ENCODE measurements around the gene ENOX1.

The ENOX1 gene

DNA sequence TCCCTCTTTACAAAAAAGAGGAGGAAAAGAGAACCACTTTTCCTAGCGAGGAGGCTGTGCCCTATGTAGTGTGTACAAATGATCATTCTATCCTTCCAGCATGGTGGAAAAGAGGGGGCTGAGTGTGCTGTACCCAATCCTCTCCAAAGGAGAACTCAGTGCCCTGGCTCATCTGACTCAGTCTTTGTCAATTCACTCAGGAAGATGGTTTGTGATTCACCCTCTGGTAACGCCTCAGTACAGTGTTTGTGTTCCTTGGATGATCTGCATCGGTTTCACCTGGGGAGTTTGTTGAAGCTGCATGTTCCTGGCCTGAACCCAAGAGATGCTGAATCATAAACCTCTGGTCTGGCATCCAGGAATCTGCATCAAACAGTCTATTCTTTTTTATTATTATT lies 18.3 kb upstream of the ENOX1 start:
- no peaks in the 10 kb centered on the region for H3K4me1 ChIP-seq (ENCODE audit: control insufficient read depth in 5 of 5, insufficient read depth in 5 of 5, low read length in 5 of 5)
- H3K4me3 ChIP-seq (ENCODE audit: low read depth in 1 of 5, low read length in 5 of 5) = no peak overlapping the region
- H3K36me3 ChIP-seq (ENCODE audit: control insufficient read depth in 5 of 5, insufficient read depth in 5 of 5, low read length in 5 of 5) = no peaks in the 10 kb centered on the region
- H3K27me3 ChIP-seq (ENCODE audit: control insufficient read depth in 5 of 5, insufficient read depth in 4 of 5, low read length in 5 of 5) = no peaks in the 10 kb centered on the region
- no peaks in the 10 kb centered on the region for H3K9me3 ChIP-seq (ENCODE audit: control insufficient read depth in 5 of 5, low read length in 5 of 5)
- H3K9ac ChIP-seq (ENCODE audit: low read length in 5 of 5) = no peak overlapping the region
- H3K27ac ChIP-seq (ENCODE audit: low read depth, low read length) = no peak overlapping the region

- Histone ChIP-seq H3K27me3 (ENCODE audit: control insufficient read depth in 5 of 5, insufficient read depth in 4 of 5, low read length in 5 of 5) (no peaks in the 10 kb centered on the region), H3K9me3 (ENCODE audit: control insufficient read depth in 5 of 5, low read length in 5 of 5) (no peaks in the 10 kb centered on the region), H3K4me3 (ENCODE audit: low read depth in 1 of 5, low read length in 5 of 5) (no peak overlapping the region), H3K36me3 (ENCODE audit: control insufficient read depth in 5 of 5, insufficient read depth in 5 of 5, low read length in 5 of 5) (no peaks in the 10 kb centered on the region), H3K4me1 (ENCODE audit: control insufficient read depth in 5 of 5, insufficient read depth in 5 of 5, low read length in 5 of 5) (no peaks in the 10 kb centered on the region), H3K27ac (ENCODE audit: low read depth, low read length) (no peak overlapping the region), H3K9ac (ENCODE audit: low read length in 5 of 5) (no peak overlapping the region)
These were observed 17.8 kb upstream of the ENOX1 start for GRCh38 chr13:43804461-43805070.

DNA sequence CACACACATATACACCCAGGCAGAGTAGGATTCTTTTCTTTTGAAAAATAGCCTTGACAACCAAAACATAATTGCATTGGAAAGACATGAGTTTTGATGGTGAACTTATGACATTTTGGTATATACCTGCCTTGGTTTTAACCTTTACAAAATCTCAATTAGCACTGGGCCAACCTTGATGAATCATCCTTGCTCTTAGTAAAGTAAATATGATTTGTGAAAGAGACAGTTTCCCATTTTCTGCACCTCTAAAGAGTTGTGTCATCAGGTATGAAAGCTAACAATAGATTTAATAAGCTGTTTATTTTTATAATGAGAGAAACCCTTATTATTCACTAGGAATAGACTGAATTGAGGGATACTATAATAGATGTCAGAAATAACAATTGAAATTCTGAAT lies 15.7 kb upstream of the ENOX1 start:
- Histone ChIP-seq H3K9ac (ENCODE audit: low read length in 5 of 5) (no peak overlapping the region), H3K4me1 (ENCODE audit: control insufficient read depth in 5 of 5, insufficient read depth in 5 of 5, low read length in 5 of 5) (no peaks in the 10 kb centered on the region), H3K9me3 (ENCODE audit: control insufficient read depth in 5 of 5, low read length in 5 of 5) (no peaks in the 10 kb centered on the region), H3K27me3 (ENCODE audit: control insufficient read depth in 5 of 5, insufficient read depth in 4 of 5, low read length in 5 of 5) (no peaks in the 10 kb centered on the region), H3K4me3 (ENCODE audit: low read depth in 1 of 5, low read length in 5 of 5) (no peak overlapping the region), H3K27ac (ENCODE audit: low read depth, low read length) (no peak overlapping the region), H3K36me3 (ENCODE audit: control insufficient read depth in 5 of 5, insufficient read depth in 5 of 5, low read length in 5 of 5) (no peaks in the 10 kb centered on the region)

DNA sequence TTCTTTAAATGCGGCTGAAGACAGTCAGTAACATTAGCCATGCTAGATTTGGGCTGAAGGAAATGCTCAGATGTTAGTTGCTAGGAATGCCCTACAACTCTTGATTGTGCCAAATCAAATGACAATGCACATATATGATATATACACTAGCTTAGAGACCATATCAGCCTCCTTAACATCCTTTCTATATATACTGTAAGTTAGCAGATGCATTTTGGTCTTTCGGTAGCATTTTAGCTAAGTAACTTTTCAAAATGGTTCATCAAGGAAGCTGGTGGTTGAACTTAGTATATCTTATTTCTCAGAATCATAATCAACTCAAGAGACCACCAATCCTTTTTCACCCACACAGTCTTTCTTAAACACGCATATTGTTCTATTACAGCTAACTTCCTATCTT lies 14.1 kb upstream of the ENOX1 start:
- no peak overlapping the region for H3K27ac ChIP-seq (ENCODE audit: low read depth, low read length)
- H3K9me3 ChIP-seq (ENCODE audit: control insufficient read depth in 5 of 5, low read length in 5 of 5) = no peaks in the 10 kb centered on the region
- H3K4me1 ChIP-seq (ENCODE audit: control insufficient read depth in 5 of 5, insufficient read depth in 5 of 5, low read length in 5 of 5) = no peaks in the 10 kb centered on the region
- no peak overlapping the region for H3K9ac ChIP-seq (ENCODE audit: low read length in 5 of 5)
- no peak overlapping the region for H3K4me3 ChIP-seq (ENCODE audit: low read depth in 1 of 5, low read length in 5 of 5)
- no peaks in the 10 kb centered on the region for H3K27me3 ChIP-seq (ENCODE audit: control insufficient read depth in 5 of 5, insufficient read depth in 4 of 5, low read length in 5 of 5)
- H3K36me3 ChIP-seq (ENCODE audit: control insufficient read depth in 5 of 5, insufficient read depth in 5 of 5, low read length in 5 of 5) = no peaks in the 10 kb centered on the region

- Histone ChIP-seq H3K4me1 (ENCODE audit: control insufficient read depth in 5 of 5, insufficient read depth in 5 of 5, low read length in 5 of 5) (no peaks in the 10 kb centered on the region), H3K9me3 (ENCODE audit: control insufficient read depth in 5 of 5, low read length in 5 of 5) (no peaks in the 10 kb centered on the region), H3K36me3 (ENCODE audit: control insufficient read depth in 5 of 5, insufficient read depth in 5 of 5, low read length in 5 of 5) (no peaks in the 10 kb centered on the region), H3K9ac (ENCODE audit: low read length in 5 of 5) (no peak overlapping the region), H3K27me3 (ENCODE audit: control insufficient read depth in 5 of 5, insufficient read depth in 4 of 5, low read length in 5 of 5) (no peaks in the 10 kb centered on the region), H3K4me3 (ENCODE audit: low read depth in 1 of 5, low read length in 5 of 5) (no peak overlapping the region), H3K27ac (ENCODE audit: low read depth, low read length) (no peak overlapping the region)
These were observed 12.4 kb upstream of the ENOX1 start for GRCh38 chr13:43799191-43799590.

- H3K27me3 ChIP-seq (ENCODE audit: control insufficient read depth in 5 of 5, insufficient read depth in 4 of 5, low read length in 5 of 5) = no peaks in the 10 kb centered on the region
- H3K4me1 ChIP-seq (ENCODE audit: control insufficient read depth in 5 of 5, insufficient read depth in 5 of 5, low read length in 5 of 5) = no peaks in the 10 kb centered on the region
- no peaks in the 10 kb centered on the region for H3K9me3 ChIP-seq (ENCODE audit: control insufficient read depth in 5 of 5, low read length in 5 of 5)
- H3K36me3 ChIP-seq (ENCODE audit: control insufficient read depth in 5 of 5, insufficient read depth in 5 of 5, low read length in 5 of 5) = no peaks in the 10 kb centered on the region
- H3K4me3 ChIP-seq (ENCODE audit: low read depth in 1 of 5, low read length in 5 of 5) = no peak overlapping the region
- H3K27ac ChIP-seq (ENCODE audit: low read depth, low read length) = no peak overlapping the region
- H3K9ac ChIP-seq (ENCODE audit: low read length in 5 of 5) = no peak overlapping the region
These were observed 11.1 kb upstream of the ENOX1 start for GRCh38 chr13:43797869-43798268.

DNA sequence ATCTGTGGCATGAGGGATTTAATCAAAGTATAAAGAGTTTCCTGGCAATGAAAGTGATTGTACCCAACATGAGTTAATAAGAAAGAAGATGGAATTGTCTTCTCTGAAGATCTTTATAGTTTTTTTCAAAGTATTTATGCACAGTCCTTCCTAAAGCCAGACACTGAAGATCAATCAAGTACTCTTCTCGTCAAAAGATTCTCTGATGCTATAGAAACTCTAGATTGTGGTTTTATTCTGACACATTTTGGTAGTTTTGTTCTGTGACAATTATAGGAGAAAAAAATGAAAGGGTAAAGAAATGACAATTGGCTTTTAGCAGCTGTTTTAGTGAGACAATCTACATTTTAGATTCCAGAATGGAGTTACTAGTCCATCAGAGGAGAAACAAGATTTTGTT lies 10.4 kb upstream of the ENOX1 start:
- Histone ChIP-seq H3K36me3 (ENCODE audit: control insufficient read depth in 5 of 5, insufficient read depth in 5 of 5, low read length in 5 of 5) (no peaks in the 10 kb centered on the region), H3K9ac (ENCODE audit: low read length in 5 of 5) (no peak overlapping the region), H3K27ac (ENCODE audit: low read depth, low read length) (no peak overlapping the region), H3K4me1 (ENCODE audit: control insufficient read depth in 5 of 5, insufficient read depth in 5 of 5, low read length in 5 of 5) (no peaks in the 10 kb centered on the region), H3K4me3 (ENCODE audit: low read depth in 1 of 5, low read length in 5 of 5) (no peak overlapping the region), H3K9me3 (ENCODE audit: control insufficient read depth in 5 of 5, low read length in 5 of 5) (no peaks in the 10 kb centered on the region), H3K27me3 (ENCODE audit: control insufficient read depth in 5 of 5, insufficient read depth in 4 of 5, low read length in 5 of 5) (no peaks in the 10 kb centered on the region)

DNA sequence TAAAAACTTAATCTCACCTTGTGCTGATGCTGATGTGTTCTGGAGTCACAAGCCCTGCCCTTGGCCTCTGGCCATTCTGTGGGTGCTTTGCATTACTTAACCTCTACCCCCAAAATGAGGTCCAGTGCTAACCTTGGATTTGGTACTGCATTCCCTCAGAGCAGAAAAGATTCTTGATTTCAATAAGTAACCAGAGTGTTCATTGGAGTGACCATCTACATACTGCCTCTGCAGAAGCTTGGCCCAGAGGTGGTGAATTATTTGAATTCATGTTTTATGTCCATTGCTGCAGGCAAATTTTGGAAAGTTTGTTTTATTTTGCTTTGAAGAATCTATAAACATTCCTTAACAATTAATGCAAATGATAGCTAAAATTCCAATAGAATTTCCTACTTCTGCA lies 7.6 kb upstream of the ENOX1 start:
- H3K27me3 ChIP-seq (ENCODE audit: control insufficient read depth in 5 of 5, insufficient read depth in 4 of 5, low read length in 5 of 5) = peaks cover 0 to 4% (median 0%) of the 10 kb centered on the region in 5 donors
- no peaks in the 10 kb centered on the region for H3K9me3 ChIP-seq (ENCODE audit: control insufficient read depth in 5 of 5, low read length in 5 of 5)
- no peak overlapping the region for H3K4me3 ChIP-seq (ENCODE audit: low read depth in 1 of 5, low read length in 5 of 5)
- H3K27ac ChIP-seq (ENCODE audit: low read depth, low read length) = no peak overlapping the region
- no peak overlapping the region for H3K9ac ChIP-seq (ENCODE audit: low read length in 5 of 5)
- H3K4me1 ChIP-seq (ENCODE audit: control insufficient read depth in 5 of 5, insufficient read depth in 5 of 5, low read length in 5 of 5) = no peaks in the 10 kb centered on the region
- no peaks in the 10 kb centered on the region for H3K36me3 ChIP-seq (ENCODE audit: control insufficient read depth in 5 of 5, insufficient read depth in 5 of 5, low read length in 5 of 5)

GRCh38 chr13:43792076-43792881 lies 5.5 kb upstream of the ENOX1 start:
- H3K36me3 ChIP-seq (ENCODE audit: control insufficient read depth in 5 of 5, insufficient read depth in 5 of 5, low read length in 5 of 5) = no peaks in the 10 kb centered on the region
- no peak overlapping the region for H3K9ac ChIP-seq (ENCODE audit: low read length in 5 of 5)
- H3K4me1 ChIP-seq (ENCODE audit: control insufficient read depth in 5 of 5, insufficient read depth in 5 of 5, low read length in 5 of 5) = peaks cover 0 to 7% (median 6%) of the 10 kb centered on the region in 5 donors
- no peaks in the 10 kb centered on the region for H3K9me3 ChIP-seq (ENCODE audit: control insufficient read depth in 5 of 5, low read length in 5 of 5)
- no peak overlapping the region for H3K27ac ChIP-seq (ENCODE audit: low read depth, low read length)
- peaks cover 0 to 4% (median 0%) of the 10 kb centered on the region in 5 donors for H3K27me3 ChIP-seq (ENCODE audit: control insufficient read depth in 5 of 5, insufficient read depth in 4 of 5, low read length in 5 of 5)
- H3K4me3 ChIP-seq (ENCODE audit: low read depth in 1 of 5, low read length in 5 of 5) = no peak overlapping the region

- Histone ChIP-seq H3K36me3 (ENCODE audit: control insufficient read depth in 5 of 5, insufficient read depth in 5 of 5, low read length in 5 of 5) (no peaks in the 10 kb centered on the region), H3K9me3 (ENCODE audit: control insufficient read depth in 5 of 5, low read length in 5 of 5) (no peaks in the 10 kb centered on the region), H3K27ac (ENCODE audit: low read depth, low read length) (no peak overlapping the region), H3K27me3 (ENCODE audit: control insufficient read depth in 5 of 5, insufficient read depth in 4 of 5, low read length in 5 of 5) (peaks cover 0 to 4% (median 0%) of the 10 kb centered on the region in 5 donors), H3K9ac (ENCODE audit: low read length in 5 of 5) (no peak overlapping the region), H3K4me3 (ENCODE audit: low read depth in 1 of 5, low read length in 5 of 5) (no peak overlapping the region), H3K4me1 (ENCODE audit: control insufficient read depth in 5 of 5, insufficient read depth in 5 of 5, low read length in 5 of 5) (peaks cover 0 to 31% (median 29%) of the 10 kb centered on the region in 5 donors)
These were observed 1.2 kb upstream of the ENOX1 start for GRCh38 chr13:43787997-43788396.
